HG02852 (cell line): ENCODE results near the gene DBT.
"Not testable (repeated sequence)": the region's sequence is repeated elsewhere in the genome, so short reads cannot be mapped to it uniquely, and the experiment has no call there.

ENCODE experiments used
- ATAC-seq: cut with Tn5 transposase; IDR thresholded peaks from one replicate; pipeline ENCODE4 v1.9.1; 2021; ENCODE audit warnings: mild to moderate bottlenecking, moderate library complexity; ENCODE audit not compliant: unreplicated experiment

DBT gene

DNA sequence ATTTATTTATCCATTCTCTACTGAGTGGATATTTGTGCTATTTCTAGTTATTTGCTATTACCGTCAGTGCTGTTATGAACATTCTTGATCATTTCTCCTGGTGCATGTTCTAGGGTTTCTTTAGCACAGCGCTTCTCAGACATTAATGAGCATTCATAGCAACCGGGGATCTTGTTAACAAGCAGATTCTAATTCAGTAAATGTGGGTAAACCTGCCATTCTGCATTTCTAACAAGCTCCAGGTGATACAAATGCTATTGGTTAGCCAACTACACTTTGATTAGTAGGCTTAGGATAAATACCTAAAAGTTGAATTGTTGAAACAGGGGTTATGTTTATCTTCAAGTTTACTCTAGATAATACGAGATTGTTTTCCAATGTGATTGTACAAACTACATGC is 3.3 kb upstream of the DBT start:
- no peak for ATAC-seq

DNA sequence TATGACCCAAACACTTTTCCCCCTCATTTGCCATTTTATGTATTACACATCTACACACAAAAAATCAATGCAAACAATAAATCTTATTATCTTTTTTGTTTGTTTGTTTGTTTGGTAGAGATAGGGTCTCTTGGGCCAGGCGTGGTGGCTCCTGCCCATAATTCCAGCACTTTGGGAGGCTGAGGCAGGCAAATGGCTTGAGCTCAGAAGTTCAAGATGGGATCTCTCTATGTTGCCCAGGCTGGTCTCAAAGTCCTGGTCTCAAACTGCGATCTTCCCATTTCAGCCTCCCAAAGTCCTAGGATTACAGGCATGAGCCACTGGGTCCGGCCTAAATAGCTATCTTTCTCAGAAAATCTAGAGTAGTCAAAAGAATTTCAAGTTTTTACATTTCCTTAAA is 1.2 kb upstream of the DBT start:
- ATAC-seq: no peak

DNA sequence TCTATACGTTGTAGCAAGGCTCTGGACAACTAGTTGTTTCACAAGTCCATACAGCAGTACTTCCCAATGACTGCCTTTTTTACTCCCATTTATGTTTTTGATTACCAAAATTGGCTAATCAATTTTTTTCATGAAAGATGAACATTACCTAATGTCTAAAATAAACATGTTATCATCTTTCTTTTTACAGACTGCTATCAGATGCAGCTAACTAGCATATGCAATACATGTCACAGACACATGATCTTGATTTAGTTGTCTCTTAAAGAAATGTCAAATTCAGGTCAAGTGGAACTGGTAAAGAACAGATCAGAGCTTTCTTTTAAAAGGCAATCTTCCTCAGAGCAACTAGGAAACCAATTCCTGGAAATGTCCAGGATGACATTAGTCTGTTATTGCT is 630 bp upstream of the DBT start:
- no peak for ATAC-seq

DNA sequence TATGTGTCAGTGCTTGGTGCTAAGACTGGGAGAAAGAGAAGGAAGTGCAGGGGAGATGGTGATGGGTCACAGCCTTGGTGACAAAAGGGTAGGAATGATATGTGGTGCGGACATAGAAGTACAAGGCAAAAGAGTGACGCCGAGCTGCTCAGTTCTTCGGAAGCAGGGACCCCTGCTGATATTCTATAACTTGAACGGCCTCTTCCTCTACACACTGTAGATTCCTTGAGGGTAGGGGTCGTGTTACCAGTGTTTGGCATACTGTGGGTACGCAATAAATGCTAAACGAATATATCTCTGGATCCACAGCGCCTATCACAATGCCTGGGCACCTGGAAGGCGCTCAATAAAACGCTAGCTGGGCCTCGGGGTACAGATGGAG is 488 bp downstream of the DBT start:
- ATAC-seq: no peak

DNA sequence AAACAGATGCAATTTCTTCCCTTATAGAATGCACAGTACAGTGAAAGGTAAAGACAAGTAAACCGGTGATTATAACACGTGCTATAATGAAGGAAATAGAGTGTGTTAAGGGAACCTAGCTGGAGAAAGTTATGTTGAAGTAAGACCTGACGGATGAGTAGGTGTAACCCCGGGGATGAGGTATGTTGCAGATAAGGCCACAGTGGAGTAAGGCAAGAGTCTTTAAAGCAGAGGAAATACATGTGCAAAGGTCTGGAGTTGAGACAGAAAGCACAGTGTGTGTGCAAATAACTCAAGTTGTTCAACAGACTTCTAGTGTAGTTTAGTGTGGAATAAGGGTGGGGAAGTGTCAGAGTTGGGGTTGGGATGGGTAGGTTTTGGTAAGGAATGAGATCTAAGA is 2.9 kb downstream of the DBT start:
- no peak for ATAC-seq

DNA sequence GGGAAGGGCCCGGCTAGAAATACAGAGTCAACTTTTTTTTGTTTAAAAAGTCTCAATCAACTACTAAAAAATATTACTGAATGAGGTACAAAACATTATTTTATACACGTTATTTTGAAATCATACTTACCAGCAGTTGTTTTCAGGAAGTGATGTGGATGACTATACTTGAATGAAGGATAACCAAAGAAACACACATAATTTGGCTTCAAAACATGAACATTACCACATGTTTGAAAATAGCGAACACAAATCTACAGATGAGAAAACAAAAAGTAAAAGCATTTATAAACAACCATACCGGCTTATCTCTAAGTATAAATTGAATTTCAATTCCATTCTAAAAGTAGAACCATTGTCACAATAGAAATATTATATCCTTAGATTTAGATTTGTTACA is 9.0 kb downstream of the DBT start:
- no peak for ATAC-seq

DNA sequence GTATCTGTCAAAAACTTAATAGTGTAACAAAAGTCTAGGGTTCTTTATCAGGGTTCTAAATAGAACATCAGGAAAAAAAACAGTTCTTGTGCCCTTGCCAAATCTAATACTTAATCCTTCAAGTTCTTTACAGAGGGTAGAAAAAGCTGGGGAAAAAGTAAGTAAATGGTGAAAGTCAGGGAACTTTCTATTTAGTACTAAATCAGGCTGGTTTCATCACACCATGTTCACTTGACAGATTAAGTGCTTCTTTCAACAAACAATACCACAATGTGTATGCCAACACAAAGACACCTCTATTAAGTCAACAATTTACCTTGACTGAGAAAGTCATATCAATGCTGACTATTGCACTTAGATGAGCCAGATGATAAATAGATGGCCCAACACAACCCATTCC is 9.7 kb downstream of the DBT start:
- ATAC-seq: no peak

DNA sequence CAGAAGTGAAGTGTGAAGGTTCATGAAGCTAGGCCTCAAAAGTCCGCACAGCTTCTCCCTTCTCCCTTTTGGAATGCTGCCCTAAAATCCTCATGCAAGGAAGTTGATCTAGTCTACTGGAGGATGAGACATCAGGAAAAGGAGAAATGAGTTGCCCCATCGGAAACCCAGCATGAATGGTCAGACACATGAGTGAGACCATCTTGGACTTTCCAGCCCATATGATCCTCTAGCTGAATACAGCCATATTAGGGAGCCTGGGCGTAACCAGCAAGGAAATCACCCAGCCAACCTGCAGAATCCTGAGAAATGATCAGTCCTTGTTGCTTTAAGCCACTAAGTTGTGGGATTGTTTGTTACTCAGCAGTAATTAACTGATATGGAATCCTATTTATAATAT is 12.5 kb downstream of the DBT start:
- no peak for ATAC-seq

DNA sequence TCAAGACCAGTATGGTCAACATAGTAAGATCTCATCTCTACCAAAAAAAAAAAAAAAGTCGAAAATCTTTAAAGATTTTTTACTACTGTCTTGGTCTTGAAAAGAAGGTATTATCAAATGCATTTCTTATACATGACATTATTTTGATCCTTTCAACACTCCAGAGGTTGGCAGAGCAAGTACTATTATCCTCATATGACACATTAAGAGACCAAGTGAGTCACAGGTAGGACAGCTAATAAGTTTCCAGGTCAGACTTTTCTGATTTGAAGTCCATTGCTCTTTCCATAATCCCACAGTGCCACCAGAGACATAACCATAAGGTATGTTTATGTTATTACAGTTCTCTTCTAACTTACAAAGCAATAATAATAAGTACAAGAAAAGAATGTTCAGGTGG is 15.2 kb downstream of the DBT start:
- ATAC-seq: no peak

DNA sequence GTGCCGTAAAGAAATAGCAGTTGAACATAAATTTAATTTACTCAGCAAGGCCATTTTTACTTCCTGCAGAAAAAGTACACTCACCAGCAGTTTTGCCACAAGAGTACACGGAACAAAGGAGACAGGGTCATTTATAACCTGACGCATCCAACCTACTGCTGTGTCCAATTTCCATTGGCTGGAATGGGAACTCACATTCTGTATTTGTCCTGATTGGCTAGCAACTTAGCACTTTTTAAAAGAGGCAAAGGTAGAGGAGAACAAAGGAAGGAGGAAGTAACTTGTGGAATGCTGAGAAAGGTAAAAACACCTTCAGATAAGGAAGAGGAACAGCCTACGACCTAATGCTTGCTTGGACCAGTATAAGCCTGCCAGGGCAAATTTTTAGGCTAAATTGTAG is 16.1 kb downstream of the DBT start:
- not testable (repeated sequence) for ATAC-seq

DNA sequence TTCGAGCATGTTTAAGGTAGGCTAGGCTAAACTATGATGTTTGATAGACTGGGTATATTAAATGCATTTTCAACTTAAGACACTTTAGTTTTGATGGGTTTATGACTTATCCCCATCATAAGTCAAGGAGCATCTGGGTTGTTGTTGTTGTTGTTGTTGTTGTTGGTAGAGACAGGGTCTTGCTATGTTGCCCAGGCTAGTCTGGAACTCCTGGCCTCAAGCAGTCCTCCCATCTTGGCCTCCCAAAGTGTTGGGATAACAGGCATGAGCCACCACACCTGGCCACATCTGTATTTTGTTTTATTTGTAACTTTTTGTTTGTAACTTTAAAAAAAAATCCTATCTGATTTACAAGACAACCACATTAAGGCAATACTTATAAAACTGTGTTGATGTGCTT is 17.5 kb downstream of the DBT start:
- ATAC-seq: no peak

DNA sequence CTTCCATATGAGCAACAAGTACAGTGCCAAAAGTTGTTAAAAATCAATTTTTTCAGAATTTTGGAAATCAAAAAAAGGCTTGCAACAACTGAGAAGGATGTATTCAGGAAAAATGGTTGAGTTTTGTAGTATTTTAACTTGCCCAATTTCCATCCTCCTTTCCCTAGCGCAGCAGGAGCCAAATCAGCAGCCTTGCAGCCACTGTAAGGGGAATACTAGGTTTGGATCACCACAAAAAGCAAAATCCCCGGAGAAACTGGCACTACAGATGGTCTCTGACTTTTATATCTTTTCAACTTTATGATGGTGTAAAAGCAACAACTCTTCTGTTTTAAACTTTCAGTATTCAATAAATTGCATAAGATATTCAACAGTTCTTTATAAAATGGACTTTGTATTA is 17.9 kb downstream of the DBT start:
- no peak for ATAC-seq

DNA sequence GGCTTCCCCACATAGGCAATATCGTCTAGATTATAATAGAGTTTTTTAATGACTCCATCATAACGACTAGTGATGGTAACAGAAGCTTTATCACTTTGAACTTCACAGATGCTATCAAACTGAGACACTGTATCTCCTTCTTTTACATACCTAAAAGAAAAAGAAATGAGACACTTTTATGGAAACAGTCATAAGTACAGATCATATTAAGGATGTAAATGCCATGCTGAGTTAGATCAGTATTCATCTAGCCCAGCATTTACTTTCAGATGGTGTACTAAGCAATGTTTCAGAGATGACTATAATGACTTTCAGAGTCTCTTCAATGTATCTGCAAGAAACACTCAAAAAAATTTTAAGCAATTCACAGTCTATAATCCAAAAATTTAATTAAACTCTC is 18.9 kb downstream of the DBT start:
- no peak for ATAC-seq

DNA sequence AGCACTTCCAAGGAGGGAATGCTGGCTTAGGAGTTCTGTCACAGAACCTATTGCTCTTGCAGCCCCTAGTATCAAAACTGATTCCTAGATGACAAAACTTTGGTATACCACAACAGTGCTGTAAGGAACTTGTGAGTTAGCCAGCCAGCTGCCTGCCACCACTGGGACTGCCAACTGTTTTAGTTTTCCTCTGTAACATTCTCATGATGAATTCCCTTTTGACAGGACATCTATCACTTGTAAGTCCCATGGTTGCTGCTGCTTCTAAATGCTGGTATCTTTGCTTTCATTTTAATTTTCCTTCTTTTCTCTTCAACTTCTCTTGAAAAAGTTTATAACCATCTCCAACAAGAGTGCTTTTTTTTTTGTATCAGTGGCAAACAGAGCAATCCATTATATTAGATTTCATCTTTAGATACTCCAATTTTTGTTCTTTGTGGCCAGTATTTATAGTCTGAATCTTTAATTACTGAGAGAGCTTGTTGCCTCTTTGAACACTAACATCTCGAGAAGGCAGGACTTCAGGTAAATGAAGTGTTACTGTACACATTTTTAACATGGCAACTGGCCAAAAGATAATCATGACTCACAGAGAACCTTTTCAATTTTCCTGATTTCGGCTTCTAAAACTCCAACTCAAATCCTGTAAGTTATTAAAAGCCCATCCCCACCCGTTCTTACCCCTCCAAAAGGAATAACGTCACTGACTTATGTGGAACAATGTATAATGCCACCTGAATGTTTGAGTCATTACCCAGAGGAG is 19.8 kb downstream of the DBT start:
- no peak for ATAC-seq

DNA sequence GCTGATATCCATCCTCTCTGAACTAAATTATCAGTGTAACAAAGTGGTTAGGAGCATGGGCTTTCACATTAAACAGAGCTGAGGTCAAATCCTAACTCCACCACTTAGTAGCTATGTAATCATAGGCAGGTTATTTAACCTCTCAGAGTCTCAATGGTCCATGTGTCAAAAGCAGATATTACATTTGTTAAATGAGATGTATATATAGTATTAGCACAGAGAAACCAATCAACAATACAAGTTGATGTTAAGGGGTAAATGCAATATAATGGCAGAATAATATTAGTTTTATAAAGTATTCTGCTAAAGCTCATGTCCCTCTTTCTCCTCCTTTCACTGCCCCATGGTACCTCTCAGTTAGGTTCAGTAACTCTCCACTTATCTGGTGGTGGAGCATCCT is 27.2 kb downstream of the DBT start:
- ATAC-seq: no peak

DNA sequence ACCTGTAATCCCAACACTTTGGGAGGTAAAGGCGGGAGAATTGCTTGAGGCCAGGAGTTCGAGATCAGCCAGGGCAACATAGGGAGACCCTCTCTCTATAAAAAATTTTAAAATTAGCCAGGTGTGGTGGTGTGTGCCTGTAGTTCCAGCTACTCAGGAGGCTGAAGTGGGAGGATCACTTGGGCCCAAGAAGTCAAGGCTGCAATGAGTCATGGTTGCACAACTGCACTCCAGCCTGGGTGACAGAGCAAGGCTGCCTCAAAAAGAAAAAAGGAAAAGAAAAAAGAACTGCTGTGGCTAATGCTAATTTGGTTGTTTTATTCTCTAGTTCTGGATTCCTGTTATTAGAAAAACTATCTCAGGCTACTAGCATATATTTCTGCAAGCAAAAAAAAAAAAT is 29.8 kb downstream of the DBT start:
- ATAC-seq: no peak

DNA sequence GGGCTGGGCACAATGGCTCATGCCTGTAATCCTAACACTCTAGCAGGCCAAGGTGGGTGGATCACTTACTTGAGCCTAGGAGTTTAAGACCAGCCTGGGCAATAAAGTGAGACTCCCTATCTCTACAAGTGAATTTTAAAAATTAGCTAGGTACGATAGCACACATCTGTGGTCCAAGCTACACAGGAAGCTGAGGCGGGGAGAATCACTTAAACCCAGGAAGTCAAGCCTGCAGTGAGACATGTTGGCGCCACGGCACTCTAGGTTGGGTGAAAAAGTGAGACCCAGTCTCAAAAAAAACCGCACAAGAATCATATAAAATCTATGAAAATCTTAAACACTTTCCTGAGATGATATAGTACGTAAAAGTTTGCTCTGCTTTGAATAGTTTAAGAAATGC is 30.2 kb downstream of the DBT start:
- ATAC-seq: no peak

DNA sequence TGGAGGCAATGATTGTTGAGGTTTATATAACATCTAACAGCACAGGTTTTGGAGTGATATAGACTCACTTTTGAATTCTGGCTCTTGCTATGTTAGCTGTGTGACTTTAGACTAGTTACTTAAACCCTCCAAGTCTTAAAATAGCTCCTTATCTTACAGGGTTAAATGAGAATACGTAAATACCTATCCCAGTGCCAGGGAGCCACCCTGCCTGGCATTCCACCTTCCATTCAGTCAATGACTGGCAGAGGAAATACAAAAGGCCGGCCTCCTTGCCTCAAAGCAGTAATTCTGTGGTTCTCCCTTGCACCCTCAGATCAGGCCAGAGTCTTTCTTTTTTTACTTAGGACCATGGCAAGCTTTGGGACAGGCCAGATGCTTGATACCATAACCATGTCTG is 31.8 kb downstream of the DBT start:
- ATAC-seq: no peak

DNA sequence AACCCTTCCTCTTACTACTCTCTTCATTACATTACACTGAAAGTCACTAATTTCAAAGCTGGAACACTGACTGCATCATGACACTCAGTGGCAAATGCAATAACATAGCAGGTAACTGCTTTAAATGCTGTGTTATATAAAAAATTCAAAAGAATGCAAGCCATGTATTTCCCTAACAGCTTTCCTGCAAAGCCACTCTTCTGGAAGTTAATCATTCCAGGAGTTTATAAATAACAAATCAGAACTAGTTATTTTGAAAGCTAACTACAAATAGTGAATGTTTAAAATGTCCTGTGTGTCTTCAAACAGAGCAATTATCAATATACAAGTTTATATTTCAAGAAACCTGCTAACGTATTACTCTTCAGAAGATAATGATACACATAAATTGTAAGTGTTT is 34.5 kb downstream of the DBT start:
- no peak for ATAC-seq

DNA sequence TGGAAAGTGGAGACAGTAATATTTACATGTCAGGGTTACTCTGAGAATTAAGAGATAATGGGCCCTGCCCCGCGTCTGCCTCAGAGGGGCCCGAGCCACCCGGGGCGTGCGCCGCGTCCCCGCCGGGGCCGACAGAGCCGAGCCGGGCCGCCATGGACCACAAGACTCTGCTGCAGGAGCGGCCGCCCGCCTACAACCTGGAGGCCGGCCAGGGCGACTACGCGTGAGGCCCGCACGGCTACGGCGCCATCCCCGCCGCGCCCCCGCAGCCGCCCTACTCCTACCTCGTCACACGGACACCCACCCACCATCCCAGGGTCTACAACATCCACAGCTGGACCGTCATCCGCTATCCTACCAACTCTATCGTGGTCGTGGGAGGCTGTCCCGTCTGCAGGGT is 36.5 kb downstream of the DBT start:
- no peak for ATAC-seq

DNA sequence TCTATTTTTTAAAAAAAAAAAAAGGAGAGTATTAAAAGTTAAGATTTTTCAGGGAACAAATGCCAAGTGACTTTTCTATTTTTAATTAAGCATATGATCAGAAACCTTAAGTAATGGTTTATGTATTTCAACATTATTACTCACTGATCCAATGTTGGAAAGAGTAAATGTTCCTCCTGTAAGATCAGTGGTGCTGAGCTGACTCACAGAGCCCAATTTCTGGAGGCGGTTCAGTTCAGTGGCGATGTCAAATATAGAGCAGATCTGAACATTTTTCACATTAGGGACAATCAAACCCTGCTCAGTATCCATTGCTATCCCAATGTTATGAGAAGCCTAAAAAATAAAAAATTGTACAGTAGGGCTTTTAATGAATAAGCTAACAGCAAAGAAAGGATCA is 43.3 kb downstream of the DBT start:
- no peak for ATAC-seq

DNA sequence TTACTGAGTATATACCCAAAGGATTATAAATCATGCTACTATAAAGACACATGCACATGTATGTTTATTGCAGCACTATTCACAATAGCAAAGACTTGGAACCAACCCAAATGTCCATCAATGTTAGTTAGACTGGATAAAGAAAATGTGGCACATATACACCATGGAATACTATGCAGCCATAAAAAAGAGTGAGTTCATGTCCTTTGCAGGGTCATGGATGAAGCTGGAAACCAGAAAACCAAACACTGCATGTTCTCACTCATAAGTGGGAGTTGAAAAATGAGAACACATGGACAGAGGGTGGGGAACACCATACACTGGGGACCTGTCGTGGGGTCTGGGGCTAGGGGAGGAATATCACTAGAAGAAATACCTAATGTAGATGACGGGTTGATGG is 44.0 kb downstream of the DBT start:
- ATAC-seq: not testable (repeated sequence)

DNA sequence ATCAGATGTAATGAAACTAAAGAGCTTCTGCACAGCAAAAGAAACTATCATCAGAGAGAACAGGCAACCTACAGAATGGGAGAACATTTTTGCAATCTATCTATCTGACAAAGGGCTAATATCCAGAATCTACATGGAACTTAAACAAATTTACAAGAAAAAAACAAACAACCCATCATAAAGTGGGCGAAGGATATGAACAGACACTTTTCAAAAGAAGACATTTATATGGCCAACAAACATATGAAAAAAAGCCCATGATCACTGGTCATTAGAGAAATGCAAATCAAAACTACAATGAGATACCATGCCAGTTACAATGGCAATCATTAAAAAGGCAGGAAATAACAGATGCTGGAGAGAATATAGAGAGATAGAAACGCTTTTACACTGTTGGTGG is 44.5 kb downstream of the DBT start:
- ATAC-seq: not testable (repeated sequence)
